Vagina (tissue), 2 donors: ENCODE measurements around the gene EPC1. TPM values are rescaled to one million over a fixed set of nuclear protein-coding genes. Genes with fewer than 3 reads are reported as not detected.

ENCODE experiments used
- DNase-seq, 2 donors: peaks; one replicate each; pipeline ENCODE4 v3.0.0-alpha.2; 2017; ENCODE audit errors: extremely low spot score in 2 of 2
- H3K27ac ChIP-seq: fragments of 200-600 bp; sonication (generic); one replicate; pipeline ENCODE4 v1.5.1; 2019
- H3K27me3 ChIP-seq: fragments of 200-600 bp; sonication (generic); one replicate; pipeline ENCODE4 v1.5.1; 2019
- H3K36me3 ChIP-seq, 2 donors: fragments of 200-600 bp; sonication (generic); one replicate each; pipeline ENCODE4 v1.5.1; 2017 to 2019
- H3K4me1 ChIP-seq: fragments of 200-600 bp; sonication (generic); one replicate; pipeline ENCODE4 v1.5.1; 2019
- H3K4me3 ChIP-seq, 2 donors: fragments of 200-600 bp; sonication (generic); 1 replicate in 1 of 2; 2 replicates in 1 of 2; pipeline ENCODE4 v1.5.1; 2016 to 2019
- H3K9me3 ChIP-seq: fragments of 200-600 bp; sonication (generic); one replicate; pipeline ENCODE4 v1.5.1; 2019
- POLR2A ChIP-seq, 2 donors: fragments of 450-650 bp; IDR thresholded peaks; one replicate each; pipeline ENCODE4 v1.6.1; 2017; ENCODE audit warnings: antibody characterized with exemption in 2 of 2, mild to moderate bottlenecking in 2 of 2, moderate library complexity in 2 of 2
- POLR2AphosphoS5 ChIP-seq, 2 donors: sonication (generic); formaldehyde crosslinking; IDR thresholded peaks; one replicate each; pipeline ENCODE4 v1.9.0; 2017; ENCODE audit warnings: antibody characterized with exemption in 2 of 2, mild to moderate bottlenecking in 2 of 2, low read depth in 1 of 2; ENCODE audit not compliant: insufficient read depth in 1 of 2
- intact Hi-C: fragments of 100-400 bp; cut with DNase I; formaldehyde crosslinking; loops from one replicate; pipeline ENCODE4 v1.15.1; 2023
- total RNA-seq: library from RNA; depleted of rRNA; stranded (reverse); fragments of >200 nt; gene quantifications from one replicate; pipeline ENCODE4 v1.2.3, GENCODE V29; 2016
- TF ChIP-seq, protein P1 (sequence below), 3 experiments: fragments of 450-650 bp in 2 of 3; fragments of 200-600 bp in 1 of 3; sonication (generic) in 1 of 3; IDR thresholded peaks; one replicate each; pipeline ENCODE4 v1.5.1; 2017 to 2019; ENCODE audit warnings: antibody characterized with exemption in 3 of 3, mild to moderate bottlenecking in 2 of 3, moderate library complexity in 2 of 3

The EPC1 gene
- total RNA-seq, 1 donor from 2014 or later = 54.5 TPM

DNA sequence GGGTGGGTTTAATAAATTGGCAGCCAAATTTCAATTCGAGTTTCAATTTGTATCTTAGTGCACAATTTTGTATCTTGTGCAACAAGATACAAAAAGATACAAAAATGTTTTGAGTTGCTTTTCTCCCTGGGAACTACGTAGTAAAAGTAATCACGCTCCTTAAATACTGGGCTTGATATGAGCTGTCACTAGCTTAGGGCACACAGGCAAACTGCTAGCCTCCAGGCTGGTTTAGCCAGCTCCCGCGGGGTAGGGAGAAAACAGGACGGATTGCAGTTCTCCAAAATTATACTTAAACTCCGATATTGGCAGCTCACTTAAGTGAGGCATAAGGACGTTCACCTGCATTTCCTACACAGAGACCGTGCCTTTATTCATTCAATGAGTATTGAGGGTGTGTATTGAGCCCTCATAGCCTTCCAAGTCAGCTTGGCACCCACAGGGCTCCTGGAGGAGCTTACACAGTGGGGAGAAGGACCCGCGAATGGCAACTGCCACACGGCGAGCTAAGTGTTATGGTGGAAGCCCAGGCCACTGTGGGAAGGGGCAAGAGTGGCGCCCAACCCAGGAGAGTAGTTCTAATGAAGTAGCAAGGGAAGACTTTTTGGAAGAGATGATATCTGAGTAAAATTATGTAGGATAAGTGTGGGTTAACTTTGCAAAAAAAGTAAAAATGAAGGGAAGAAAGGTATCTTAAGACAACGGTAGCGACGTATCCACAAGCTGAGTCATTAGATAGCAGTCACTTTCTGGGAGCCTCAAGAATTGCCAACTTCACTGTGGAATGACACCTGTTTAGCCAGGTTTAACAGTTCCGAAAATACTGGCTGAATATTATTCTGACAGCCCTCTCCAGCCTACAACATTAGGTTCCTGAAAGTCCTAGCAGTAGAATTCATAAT, 1.6 kb upstream of the EPC1 start:
- peak overlapping the region in 1 of 2 donors; percentile 89 for H3K4me3 ChIP-seq
- H3K27me3 ChIP-seq = no peaks in the 10 kb centered on the region
- no peak for DNase-seq
- TF ChIP-seq POLR2A (IDR thresholded peaks at IDR 0.05) = no peak
- TF ChIP-seq, protein P1, sequence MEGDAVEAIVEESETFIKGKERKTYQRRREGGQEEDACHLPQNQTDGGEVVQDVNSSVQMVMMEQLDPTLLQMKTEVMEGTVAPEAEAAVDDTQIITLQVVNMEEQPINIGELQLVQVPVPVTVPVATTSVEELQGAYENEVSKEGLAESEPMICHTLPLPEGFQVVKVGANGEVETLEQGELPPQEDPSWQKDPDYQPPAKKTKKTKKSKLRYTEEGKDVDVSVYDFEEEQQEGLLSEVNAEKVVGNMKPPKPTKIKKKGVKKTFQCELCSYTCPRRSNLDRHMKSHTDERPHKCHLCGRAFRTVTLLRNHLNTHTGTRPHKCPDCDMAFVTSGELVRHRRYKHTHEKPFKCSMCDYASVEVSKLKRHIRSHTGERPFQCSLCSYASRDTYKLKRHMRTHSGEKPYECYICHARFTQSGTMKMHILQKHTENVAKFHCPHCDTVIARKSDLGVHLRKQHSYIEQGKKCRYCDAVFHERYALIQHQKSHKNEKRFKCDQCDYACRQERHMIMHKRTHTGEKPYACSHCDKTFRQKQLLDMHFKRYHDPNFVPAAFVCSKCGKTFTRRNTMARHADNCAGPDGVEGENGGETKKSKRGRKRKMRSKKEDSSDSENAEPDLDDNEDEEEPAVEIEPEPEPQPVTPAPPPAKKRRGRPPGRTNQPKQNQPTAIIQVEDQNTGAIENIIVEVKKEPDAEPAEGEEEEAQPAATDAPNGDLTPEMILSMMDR (IDR thresholded peaks at IDR 0.05) = no peak
- TF ChIP-seq POLR2AphosphoS5 (IDR thresholded peaks at IDR 0.05; ENCODE audit: insufficient read depth in 1 of 2, low read depth in 1 of 2) = no peak
- H3K36me3 ChIP-seq = no peaks in the 10 kb centered on the region
- H3K27ac ChIP-seq = no peak overlapping the region
- intact Hi-C loops = loop anchor here (10.0 kb wide), 1 partner anchor 94 kb away; no protein-coding TSS in a partner anchor
- peaks cover 69% of the 10 kb centered on the region for H3K4me1 ChIP-seq
- no peaks in the 10 kb centered on the region for H3K9me3 ChIP-seq

DNA sequence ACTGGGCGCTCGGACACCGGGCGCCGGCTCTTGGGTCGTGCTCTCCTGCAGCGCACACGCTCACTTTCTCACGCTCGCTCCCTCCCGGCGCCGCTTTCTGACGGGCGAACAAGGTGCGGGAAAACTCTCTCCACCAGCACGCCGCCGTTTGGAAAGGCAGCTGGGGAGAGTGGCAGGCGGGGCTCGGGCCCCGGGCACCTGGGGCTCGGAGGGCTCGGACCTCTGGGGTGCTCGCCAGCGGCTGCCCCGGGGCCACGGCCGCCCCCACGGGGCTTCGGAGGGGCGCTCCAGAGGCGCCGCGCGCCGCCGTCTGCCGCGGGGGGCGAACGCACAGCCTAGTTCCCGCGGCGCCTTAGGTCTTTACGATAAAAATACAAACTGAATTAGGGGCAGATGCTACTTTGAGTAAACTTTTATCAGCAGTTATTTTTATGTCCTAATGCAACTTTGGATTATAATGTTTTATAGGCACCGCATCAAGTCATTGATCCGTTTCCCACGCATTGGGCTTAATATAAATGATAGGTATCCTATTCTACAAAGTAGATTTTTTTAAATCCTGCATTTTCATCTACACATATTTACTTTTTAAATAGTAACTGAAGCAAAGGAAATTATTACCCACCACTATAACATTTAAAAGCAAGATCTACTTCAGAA, 535 bp upstream of the EPC1 start:
- no peaks in the 10 kb centered on the region for H3K36me3 ChIP-seq
- H3K9me3 ChIP-seq = no peaks in the 10 kb centered on the region
- peak overlapping the region; percentile 100 for H3K27ac ChIP-seq
- H3K4me1 ChIP-seq = peaks cover 69% of the 10 kb centered on the region
- intact Hi-C loops = loop anchor here (10.0 kb wide), 1 partner anchor 93 kb away; no protein-coding TSS in a partner anchor
- H3K27me3 ChIP-seq = no peaks in the 10 kb centered on the region
- DNase-seq = no peak
- TF ChIP-seq POLR2AphosphoS5 (IDR thresholded peaks at IDR 0.05; ENCODE audit: insufficient read depth in 1 of 2, low read depth in 1 of 2) = no peak
- TF ChIP-seq, protein P1 (IDR thresholded peaks at IDR 0.05) = no peak
- no peak for TF ChIP-seq POLR2A (IDR thresholded peaks at IDR 0.05)
- H3K4me3 ChIP-seq = peak overlapping the region; percentile 89 to 99

DNA sequence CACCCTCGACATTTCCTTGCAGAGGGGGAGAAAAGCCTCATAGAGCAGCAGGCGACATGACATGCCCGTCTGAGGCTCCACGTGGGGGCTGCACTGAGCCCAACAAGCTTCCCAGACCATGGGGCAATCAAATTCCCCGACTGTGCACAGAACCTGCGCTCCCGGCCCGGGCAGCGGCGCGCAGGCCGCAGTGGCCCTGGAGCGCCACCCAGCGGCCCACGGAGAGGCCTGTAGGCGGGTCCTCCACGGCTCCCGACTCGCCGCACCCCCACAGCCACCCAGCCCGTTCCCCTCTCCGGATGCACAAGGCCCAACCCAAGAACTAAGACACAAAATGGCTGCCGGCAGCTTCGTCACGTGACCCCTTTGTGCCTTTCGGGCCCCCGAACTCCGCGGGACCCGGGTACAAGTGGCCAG, 816 bp downstream of the EPC1 start:
- Histone ChIP-seq H3K4me3 (peak overlapping the region; percentile 89 to 99), H3K27ac (peak overlapping the region; percentile 100), H3K27me3 (no peaks in the 10 kb centered on the region), H3K9me3 (no peaks in the 10 kb centered on the region), H3K36me3 (no peaks in the 10 kb centered on the region), H3K4me1 (peaks cover 74% of the 10 kb centered on the region)
- TF ChIP-seq, protein P1 (IDR thresholded peaks at IDR 0.05) = peak; percentile 50 to 92 (median 87)
- TF ChIP-seq POLR2AphosphoS5 (IDR thresholded peaks at IDR 0.05; ENCODE audit: insufficient read depth in 1 of 2, low read depth in 1 of 2) = peak in 1 of 2 donors; percentile 68
- TF ChIP-seq POLR2A (IDR thresholded peaks at IDR 0.05) = no peak
- intact Hi-C loops = loop anchor here (10.0 kb wide), 1 partner anchor 91 kb away; no protein-coding TSS in a partner anchor
- peak in 1 of 2 donors; percentile 96 for DNase-seq

DNA sequence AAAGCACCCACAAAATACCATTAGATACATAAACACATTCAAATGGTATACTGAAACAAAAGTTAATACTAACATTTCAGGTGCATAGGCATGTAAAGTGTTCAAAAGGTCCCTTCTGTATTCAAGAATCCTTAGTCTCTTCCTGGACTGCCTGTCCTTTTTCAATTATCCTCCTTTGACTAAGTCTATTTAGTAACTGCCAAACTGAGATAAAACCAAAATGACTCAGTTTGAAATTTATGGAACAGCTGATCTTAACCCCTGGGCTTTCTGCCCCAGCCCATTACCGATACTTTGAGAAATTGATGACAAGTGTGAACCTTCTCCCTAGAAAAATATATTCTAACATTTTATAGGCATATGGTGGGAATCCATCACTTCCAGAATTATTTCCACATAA, 5.4 kb downstream of the EPC1 start:
- Histone ChIP-seq H3K4me3 (no peak overlapping the region), H3K27ac (no peak overlapping the region), H3K4me1 (peaks cover 85% of the 10 kb centered on the region), H3K36me3 (no peaks in the 10 kb centered on the region), H3K27me3 (no peaks in the 10 kb centered on the region), H3K9me3 (no peaks in the 10 kb centered on the region)
- no peak for DNase-seq
- TF ChIP-seq, protein P1 (IDR thresholded peaks at IDR 0.05) = no peak
- TF ChIP-seq POLR2A (IDR thresholded peaks at IDR 0.05) (no peak), POLR2AphosphoS5 (IDR thresholded peaks at IDR 0.05; ENCODE audit: insufficient read depth in 1 of 2, low read depth in 1 of 2) (no peak)
- intact Hi-C loops = loop anchor here (10.0 kb wide), 1 partner anchor 87 kb away; no protein-coding TSS in a partner anchor
